ENCODE results near the gene NTN4. TPM values are rescaled to one million over a fixed set of nuclear protein-coding genes. Genes with fewer than 3 reads are reported as not detected.

The NTN4 gene
- polyA plus RNA-seq, 1 experiment, result 582 TPM

DNA sequence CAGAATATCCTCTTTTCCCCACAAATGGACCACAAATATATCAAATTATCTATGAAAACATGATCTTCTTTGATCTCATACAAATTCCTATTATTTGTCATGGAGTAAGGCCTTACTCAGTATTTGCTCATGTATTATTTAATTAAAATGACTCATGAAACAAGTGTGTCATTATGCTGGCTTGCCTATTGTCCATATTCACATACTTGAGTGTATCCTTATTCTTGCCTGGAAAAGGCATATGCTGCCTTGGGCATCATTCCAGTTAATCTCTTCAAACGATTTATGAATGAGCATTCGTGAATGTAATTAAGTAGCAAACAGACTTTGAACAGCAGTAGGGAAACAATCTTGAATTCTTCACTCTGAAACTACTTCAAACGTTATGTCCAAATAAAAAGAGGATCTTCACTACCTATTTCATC is 45.6 kb upstream of the NTN4 start:
- Histone ChIP-seq H3K27me3 (ENCODE audit: control insufficient read depth, insufficient read depth, low read length) (peaks cover 6% of the 10 kb centered on the region; the same call in 1 of the 2 replicates), H3K4me3 (ENCODE audit: low read depth, low read length) (no peak overlapping the region), H3K36me3 (ENCODE audit: control insufficient read depth, insufficient read depth, low read length) (no peaks in the 10 kb centered on the region)
- ChIA-PET POLR2A (interaction anchor here (0.5 kb wide), 1 partner anchor 1700 kb away, joined by 3 read pairs; no protein-coding TSS in a partner anchor), CTCF (no interaction called here)
- TF ChIP-seq, protein P1, sequence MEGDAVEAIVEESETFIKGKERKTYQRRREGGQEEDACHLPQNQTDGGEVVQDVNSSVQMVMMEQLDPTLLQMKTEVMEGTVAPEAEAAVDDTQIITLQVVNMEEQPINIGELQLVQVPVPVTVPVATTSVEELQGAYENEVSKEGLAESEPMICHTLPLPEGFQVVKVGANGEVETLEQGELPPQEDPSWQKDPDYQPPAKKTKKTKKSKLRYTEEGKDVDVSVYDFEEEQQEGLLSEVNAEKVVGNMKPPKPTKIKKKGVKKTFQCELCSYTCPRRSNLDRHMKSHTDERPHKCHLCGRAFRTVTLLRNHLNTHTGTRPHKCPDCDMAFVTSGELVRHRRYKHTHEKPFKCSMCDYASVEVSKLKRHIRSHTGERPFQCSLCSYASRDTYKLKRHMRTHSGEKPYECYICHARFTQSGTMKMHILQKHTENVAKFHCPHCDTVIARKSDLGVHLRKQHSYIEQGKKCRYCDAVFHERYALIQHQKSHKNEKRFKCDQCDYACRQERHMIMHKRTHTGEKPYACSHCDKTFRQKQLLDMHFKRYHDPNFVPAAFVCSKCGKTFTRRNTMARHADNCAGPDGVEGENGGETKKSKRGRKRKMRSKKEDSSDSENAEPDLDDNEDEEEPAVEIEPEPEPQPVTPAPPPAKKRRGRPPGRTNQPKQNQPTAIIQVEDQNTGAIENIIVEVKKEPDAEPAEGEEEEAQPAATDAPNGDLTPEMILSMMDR (IDR thresholded peaks at IDR 0.05; ENCODE audit: insufficient read depth, low read depth, low read length), result no peak
- DNase-seq (ENCODE audit: low read depth), result peak; percentile 38

DNA sequence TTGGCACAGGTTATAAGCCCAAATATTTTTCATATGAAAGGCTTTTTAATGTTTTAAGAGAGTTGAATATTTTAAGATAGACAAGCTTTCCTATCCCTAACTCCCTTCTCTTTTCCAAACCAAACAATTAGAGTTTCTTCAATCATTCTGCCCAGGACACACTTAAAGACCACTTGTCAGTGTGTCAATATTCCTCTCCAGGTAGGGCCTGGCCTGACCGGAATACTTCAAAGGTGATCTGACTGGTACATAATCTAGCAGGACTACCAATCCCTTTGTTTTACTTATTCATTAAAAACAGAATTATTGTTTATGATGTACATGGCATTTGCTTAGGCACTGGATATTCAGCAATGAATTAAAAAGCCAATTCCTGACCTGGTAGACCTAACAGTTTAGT is 44.0 kb upstream of the NTN4 start:
- CTCF ChIA-PET, result interaction anchor here (2.0 kb wide), 1 partner anchor 14 kb away, joined by 9 read pairs; no protein-coding TSS in a partner anchor
- POLR2A ChIA-PET, result no interaction called here

DNA sequence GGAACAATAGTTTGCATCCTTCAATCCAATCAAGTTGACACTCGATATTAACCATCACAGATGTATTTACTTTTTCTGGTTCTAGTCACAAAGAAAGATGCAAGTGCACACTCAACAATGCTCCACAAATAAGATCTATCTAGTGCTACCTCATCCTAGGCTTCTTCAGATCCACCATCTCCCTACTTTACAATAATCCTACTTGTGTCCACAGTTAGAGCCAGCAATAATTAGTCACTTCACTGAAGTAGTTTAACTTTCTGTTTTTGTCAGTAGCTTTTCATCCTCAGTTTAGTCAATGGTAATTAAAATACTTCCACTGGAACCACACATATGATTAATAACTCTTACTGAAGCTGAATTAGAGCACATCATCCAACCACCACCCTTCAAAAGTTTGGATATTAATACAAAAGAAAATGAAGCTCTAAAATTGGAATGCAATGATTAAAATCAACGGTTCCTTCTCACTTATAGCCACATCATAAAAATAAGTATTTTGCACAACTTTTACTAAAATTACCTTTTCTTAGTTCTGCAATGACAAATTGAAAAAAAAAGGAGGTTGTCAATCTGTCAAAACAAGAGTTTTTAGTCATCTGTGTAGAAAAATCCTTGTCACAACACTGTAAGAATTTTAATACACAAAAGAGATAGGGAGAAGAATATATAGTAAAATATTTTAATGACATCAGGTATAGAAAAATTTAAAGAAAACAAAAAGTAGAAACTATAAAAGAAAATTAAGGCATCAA is 39.9 kb upstream of the NTN4 start:
- H3K36me3 ChIP-seq (ENCODE audit: control insufficient read depth, insufficient read depth, low read length), result no peaks in the 10 kb centered on the region
- ChIA-PET CTCF (interaction anchor here (0.6 to 1.5 kb wide), 3 partner anchors 10 to 169 kb away, joined by 4 to 5 read pairs (median 5); no protein-coding TSS in a partner anchor), POLR2A (no interaction called here)
- peaks cover 10% of the 10 kb centered on the region for H3K27me3 ChIP-seq (ENCODE audit: control insufficient read depth, insufficient read depth, low read length)
- TF ChIP-seq, protein P1 (IDR thresholded peaks at IDR 0.05; ENCODE audit: insufficient read depth, low read depth, low read length), result no peak
- H3K4me3 ChIP-seq (ENCODE audit: low read depth, low read length), result no peak overlapping the region
- no peak for DNase-seq (ENCODE audit: low read depth)

More for the DNA sequence above, 44.0 kb upstream of the NTN4 start:
- DNase-seq (ENCODE audit: low read depth), result no peak
- Histone ChIP-seq H3K4me3 (ENCODE audit: low read depth, low read length) (no peak overlapping the region), H3K36me3 (ENCODE audit: control insufficient read depth, insufficient read depth, low read length) (no peaks in the 10 kb centered on the region), H3K27me3 (ENCODE audit: control insufficient read depth, insufficient read depth, low read length) (peaks cover 8% of the 10 kb centered on the region)
- TF ChIP-seq, protein P1 (IDR thresholded peaks at IDR 0.05; ENCODE audit: insufficient read depth, low read depth, low read length), result no peak

DNA sequence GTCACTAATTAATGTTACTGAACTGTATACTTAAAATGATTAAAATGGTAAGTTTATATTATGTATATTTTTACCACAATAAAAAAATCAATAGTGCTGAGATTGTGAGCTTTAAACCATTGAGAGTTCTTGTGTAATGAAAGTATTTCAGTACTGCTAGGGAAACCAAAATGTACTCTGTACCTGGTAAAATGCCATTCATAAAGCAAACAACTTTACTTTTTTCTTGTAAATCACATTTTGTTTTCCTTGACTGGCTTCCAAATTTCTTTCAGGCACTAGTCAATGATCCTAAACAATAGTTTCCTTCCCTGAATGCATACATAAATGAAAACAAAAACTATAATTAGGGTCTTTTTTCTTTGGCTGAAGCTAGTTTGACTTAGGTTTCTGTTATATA is 38.8 kb upstream of the NTN4 start:
- CTCF ChIA-PET, result interaction anchor here (1.5 to 1.8 kb wide), 2 partner anchors 13 to 255 kb away, joined by 4 read pairs; no protein-coding TSS in a partner anchor
- Histone ChIP-seq H3K36me3 (ENCODE audit: control insufficient read depth, insufficient read depth, low read length) (no peaks in the 10 kb centered on the region), H3K27me3 (ENCODE audit: control insufficient read depth, insufficient read depth, low read length) (peaks cover 10% of the 10 kb centered on the region), H3K4me3 (ENCODE audit: low read depth, low read length) (no peak overlapping the region)
- POLR2A ChIA-PET, result no interaction called here
- no peak for DNase-seq (ENCODE audit: low read depth)
- TF ChIP-seq, protein P1 (IDR thresholded peaks at IDR 0.05; ENCODE audit: insufficient read depth, low read depth, low read length), result no peak

DNA sequence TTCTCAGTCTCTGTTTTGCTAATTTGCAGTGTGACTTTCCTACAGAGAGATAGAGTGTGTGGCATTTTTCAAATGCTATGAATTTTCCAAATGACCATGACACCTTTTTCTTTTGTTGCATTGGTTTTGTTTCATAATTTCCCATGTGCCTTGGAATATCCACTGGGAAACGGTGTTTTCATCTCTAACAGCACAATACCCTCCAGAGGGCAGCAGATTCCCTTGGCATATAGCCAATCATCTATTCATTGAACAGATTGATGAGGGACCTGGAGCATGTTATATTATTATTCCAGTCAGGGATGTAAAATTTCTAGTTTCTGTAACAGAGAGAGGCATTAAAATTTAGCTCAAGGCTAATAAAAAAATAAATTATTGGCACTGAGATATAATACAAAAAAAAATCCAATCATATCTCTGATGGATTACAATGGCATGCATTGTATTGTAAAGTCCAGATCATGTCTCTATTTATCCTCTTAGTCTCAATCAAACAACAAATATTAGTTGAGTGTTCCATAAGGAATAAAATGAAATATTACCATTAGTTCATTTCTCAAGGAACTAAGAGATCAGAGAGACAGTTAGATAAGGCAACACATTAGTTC is 29.6 kb upstream of the NTN4 start:
- Histone ChIP-seq H3K4me3 (ENCODE audit: low read depth, low read length) (no peak overlapping the region), H3K27me3 (ENCODE audit: control insufficient read depth, insufficient read depth, low read length) (peaks cover 4% of the 10 kb centered on the region; the same call in 1 of the 2 replicates), H3K36me3 (ENCODE audit: control insufficient read depth, insufficient read depth, low read length) (no peaks in the 10 kb centered on the region)
- TF ChIP-seq, protein P1 (IDR thresholded peaks at IDR 0.05; ENCODE audit: insufficient read depth, low read depth, low read length), result peak; percentile 64
- no peak for DNase-seq (ENCODE audit: low read depth)
- ChIA-PET POLR2A (no interaction called here), CTCF (interaction anchor here (0.6 to 1.0 kb wide), 4 partner anchors 9 to 238 kb away, joined by 3 to 9 read pairs (median 4); no protein-coding TSS in a partner anchor)
